GM19463 (cell line): Measurements from ENCODE around the gene BIN1.
"Not testable (repeated sequence)": the region's sequence is repeated elsewhere in the genome, so short reads cannot be mapped to it uniquely, and the experiment has no call there.

ENCODE experiments used
- ATAC-seq: cut with Tn5 transposase; IDR thresholded peaks from one replicate; pipeline ENCODE4 v1.9.1; 2021; ENCODE audit warnings: mild to moderate bottlenecking, moderate library complexity; ENCODE audit not compliant: unreplicated experiment

The BIN1 gene

DNA sequence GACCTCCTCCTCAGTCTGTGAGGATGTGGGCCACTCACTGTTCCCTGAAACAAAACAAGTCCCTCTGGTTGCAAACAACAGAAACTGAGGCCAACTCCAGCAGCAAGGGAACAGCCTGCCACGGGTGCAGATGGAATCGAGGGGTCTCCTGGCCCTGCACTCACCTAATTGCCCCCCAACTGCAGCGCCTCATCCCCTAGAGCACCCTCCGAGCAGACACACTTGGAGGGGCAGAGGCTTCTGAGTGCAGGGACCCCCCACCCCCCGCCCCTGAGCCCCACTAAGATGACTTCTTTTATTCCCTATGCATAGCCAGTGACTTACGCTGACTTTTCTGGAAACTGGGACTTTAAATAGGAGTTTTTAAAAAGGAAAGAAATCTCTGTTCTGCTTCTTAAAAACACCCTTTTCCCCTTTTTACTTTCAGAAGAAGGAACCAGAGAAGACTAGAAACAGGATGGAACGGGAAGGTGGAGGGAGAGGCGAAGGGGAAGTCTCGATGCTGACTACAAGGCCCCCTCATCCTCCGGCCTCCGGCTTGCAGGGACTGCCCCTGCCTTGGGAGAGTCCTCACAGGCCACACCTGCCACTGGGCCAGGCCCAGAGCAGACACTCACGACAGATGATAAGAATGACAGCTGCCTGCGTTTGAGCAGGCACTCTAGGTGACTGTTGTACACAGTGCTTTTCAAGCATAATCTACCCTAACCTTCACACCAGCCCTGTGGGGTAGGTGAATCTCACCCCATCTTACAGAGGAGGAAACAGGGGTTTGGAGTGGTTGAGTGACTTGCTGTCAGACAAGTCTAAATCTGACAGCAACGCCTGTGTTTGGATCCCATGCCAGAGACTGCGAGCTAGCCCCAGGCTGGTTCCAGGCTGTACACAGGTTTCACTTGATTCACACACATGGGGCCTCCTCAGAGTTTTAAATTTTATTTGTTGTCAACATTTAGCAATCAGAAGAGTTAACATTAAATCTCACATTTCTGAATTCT is 28.2 kb upstream of the BIN1 start:
- peak; percentile 70 for ATAC-seq

DNA sequence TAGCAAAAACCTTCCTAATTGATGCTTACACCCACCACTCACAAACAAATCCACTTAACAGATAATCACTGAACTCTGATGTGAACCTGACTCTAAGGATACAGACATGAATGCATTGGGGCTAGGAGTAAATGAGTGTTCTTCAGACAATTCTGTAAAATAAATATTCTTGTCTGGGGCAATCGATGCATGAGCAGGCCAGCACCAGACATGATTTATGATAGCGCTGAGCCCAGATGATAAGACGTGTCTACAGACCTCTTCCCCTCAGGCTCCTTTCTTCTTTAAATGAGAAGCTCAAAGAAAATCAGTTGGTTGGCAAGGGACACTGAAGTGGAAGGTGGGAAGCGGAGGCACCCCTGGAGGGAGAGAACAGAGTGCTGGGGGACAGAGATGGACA is 27.3 kb upstream of the BIN1 start:
- no peak for ATAC-seq

DNA sequence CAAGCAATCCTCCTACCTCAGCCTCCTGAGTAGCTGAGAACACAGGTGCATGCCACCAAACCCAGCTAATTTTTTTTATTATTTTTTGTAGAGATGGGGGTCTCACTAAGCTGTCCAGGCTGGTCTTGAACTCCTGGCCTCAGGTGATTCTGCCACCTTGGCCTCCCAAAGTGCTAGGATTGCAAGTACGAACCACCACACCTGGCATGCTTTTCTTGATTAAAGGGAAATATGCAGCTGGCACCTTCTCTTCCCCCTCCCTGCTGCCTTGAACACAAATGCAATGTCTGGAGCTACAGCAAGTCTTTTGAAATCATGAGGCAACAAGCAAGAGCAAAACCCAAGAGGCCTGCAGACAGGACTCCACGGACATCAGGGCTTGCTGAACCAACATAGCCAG is 26.8 kb upstream of the BIN1 start:
- ATAC-seq, result no peak

DNA sequence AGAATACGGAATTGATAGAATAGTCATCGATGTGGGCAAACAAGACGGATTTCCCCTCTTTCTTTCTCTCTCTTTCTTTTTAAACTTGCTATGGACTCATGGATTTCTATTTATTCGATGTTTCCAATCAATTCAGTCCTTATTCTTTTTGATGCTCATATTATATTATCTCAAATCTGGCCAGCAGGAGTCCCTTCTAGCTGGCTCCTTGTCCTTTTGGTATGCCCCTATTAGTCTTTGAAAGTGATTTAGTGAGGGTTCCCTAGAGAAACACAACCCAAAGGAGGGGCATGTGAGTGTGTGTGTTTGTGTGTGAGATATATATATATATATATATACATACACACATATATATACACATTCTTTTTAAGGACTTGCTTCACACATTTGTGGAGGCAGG is 23.5 kb upstream of the BIN1 start:
- no peak for ATAC-seq

DNA sequence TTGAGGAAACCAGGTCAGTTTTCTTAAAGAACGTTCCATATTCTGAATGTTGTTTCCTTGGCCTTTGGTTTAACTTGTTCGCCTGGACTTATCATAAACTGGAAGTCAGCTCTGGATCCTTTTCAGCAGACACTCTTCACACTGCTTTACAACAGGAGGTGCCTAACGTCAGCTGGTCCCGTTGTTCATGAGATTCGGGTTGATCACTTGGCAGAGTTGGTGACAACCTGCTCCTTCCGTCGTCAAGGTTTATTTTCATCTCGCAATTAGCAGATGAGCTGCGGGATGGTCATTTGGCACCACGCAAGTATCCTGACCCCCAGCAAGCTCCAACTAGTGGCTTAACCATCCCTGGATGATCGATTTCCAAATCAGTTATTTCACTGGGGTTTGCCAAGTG is 23.0 kb upstream of the BIN1 start:
- ATAC-seq, result no peak

DNA sequence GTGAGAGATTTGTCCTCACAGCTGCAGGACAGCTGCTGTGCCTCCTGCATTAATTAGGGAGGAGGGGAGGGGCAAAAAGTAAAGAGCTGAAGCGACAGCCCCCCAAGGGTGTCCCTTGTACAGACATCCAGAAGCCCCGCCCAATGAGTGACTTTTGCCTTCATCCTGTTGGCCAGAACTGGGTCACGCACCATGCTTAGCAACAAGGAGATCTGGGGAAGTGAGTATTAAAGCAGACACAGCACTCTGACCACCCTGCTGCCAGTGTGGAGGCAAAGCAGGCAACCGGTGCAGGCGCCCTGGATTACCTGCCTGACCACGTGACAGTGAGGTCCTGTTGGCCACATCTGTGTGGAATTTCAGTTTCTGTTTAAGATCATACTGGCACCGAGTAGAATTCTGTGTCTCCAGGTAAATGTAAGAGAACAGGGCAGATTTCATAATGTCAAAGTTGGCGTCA is 21.5 kb upstream of the BIN1 start:
- peak; percentile 95 for ATAC-seq

DNA sequence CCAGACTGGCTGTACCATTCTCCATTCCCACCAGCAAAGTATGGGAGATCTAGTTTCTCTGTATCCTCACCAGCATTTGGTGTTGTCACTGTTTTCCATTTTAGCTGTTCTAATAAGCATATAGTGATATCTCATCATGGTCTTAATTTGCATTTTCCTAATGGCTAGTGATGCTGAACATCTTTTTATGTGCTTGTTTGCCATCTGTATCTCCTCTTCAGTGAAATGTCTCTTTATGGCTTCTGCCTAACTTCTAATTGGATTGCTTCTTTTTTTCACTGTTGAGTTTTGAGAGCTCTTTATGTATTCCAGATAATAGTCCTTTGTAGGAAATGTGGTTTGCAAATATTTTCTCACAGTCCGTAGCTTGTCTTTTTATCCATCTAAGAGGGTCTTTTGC is 18.9 kb upstream of the BIN1 start:
- ATAC-seq, result no peak

DNA sequence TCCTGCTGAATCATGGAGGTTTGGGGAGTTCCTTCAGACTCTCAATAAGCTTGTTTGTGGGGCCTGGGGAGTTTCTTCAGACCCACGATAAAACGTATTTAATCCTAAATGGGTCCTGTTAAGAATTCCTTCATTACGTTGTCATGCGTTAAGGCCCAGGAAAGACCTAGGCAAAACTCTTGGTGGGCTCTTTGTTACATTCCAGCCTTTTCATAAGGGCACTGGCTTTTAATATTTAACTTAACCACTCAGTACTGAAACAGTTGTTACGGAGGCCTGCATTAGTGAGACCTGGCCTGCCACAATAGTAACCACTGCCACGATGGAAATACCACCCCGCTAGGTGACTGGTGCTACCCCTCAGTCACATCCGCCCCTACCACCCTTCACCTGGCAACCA is 17.5 kb upstream of the BIN1 start:
- no peak for ATAC-seq

DNA sequence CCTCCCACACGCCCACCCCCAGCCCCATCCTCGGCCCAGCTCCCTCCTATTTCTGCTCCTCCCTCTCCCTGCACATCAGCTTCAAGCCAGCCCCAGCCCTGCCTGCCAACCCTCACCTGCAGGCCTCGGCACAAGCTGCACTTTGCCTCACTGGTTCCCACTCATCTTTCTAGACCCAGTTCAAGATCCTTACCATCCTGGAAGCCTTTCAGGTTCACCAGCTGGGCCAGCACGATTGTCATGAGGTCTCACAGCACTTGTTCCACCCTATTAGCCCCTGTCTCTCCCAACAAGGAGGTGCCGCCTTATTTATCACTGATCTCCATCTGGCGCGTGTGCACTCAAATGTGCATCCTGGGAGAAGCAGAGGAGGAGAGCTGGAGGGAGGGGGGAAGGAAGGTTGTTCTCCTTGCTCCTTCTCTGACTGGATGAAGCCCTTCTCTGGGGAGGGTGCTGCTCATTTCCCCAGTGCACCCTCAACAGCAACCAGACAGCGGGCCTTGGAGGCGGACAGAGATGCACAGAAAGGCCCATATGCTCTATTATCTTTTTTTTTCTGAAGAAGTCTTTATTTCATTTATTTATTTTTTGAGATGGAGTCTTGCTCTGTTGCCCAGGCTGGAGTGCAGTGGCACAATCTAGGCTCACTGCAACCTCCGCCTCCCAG is 15.5 kb upstream of the BIN1 start:
- no peak for ATAC-seq

DNA sequence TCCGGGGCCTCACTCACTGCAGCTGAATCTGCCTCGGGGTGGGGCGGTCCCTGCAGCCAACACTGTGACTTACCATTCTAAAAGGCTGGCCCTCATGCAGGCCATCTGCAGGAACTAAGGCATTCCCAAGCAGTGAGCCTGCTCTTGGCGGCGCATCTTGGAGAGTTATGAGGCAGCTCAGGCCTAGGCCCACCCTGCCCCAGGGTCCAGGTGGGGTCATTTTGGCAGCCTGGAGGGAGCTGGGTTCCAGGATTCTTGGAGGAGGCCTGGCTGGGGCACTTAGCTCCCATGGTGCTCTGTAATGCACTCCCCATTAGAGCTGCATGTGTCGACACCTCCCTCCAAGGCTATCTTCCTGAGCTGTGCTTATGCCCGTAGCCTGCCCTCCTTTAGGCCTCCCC is 14.8 kb upstream of the BIN1 start:
- no peak for ATAC-seq

DNA sequence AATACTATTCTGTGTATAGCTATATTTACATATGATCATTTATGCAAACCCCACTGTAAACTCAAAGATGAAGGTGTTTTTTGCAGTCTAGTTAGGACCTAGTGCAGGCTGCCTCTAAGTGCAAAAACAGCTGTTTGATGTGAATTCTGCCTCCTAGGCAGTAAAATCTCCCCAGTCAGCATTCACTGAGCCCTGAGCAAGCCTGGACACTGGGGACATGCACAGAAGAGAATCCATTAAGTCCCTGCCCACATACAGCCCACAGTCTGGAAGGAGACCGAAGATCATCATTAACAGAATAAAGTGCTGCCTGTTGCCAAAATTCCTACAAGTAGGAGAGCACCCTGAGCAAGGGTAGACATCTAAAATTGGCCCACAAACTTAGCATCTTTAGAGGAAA is 14.4 kb upstream of the BIN1 start:
- ATAC-seq, result no peak

DNA sequence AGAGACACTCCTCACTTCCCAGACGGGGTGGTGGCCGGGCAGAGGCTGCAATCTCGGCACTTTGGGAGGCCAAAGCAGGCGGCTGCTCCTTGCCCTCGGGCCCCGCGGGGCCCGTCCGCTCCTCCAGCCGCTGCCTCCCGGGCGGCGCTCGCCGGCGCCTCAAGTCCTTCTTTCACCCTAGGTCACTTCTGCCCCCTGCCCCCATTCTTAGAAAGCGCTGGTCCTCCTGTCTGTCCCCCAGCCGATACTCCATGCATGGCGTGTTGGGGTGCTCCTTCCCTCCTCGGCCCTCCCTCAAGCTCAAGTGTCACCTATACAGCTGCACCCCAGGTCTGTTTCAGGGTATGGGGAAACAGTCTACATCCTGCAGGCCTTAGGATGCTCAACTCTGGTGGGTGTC is 13.5 kb upstream of the BIN1 start:
- not testable (repeated sequence) for ATAC-seq

DNA sequence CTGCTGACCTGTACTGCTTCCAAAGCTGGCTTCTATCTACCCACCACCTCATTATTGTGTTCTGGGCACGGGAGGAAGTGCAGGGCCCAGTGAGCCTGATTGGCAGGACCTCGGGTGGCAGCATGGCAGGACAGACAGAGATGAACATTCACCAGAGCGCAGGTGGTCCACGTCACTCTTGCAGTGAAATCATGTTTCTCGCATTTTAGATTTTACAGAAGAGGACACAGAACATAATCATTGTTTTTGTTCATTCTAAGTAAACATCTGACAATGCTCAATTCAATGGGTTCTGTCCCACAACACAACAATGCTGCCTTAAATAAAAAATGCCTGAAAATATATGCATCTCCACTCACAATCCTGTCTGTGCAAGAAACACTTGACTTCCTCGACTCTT is 11.5 kb upstream of the BIN1 start:
- no peak for ATAC-seq

DNA sequence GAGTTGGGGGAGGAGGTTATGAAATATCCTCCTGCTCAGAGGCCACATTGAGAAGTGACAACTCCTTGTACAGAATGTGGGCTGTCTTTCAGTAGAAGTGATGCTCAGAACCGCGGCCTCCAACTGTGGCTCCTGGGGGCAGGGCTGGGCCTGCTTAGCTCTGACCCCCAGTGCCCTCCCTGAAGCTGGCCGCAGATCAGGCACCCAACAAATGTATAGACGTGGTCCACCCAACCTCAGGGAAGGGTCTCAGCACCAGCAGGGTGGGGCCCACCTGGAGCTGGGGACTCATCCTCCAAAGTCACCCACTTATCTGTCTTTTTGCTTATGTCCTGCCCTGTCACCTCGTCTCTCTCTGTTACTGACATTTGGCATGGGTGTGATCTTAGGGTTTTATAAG is 11.1 kb upstream of the BIN1 start:
- no peak for ATAC-seq

DNA sequence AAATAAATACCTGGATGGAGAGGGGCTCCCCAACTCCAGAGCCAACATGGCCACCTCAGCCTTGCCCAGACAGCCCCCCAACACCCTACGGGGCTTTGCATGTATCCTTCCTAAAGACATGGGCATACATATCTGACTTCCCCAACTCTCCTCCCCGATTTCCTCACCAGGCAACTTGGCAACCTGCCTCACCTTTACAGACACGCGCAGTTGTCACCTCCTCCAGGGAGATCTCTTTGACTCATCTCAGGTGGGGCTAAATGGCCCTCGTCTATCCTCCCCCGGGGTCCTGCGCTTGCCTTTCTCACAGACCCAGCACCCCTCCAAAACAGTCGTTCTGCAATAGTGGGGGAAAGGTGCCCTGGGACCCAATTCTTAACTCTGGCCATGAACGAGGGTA is 10.6 kb upstream of the BIN1 start:
- ATAC-seq, result no peak

DNA sequence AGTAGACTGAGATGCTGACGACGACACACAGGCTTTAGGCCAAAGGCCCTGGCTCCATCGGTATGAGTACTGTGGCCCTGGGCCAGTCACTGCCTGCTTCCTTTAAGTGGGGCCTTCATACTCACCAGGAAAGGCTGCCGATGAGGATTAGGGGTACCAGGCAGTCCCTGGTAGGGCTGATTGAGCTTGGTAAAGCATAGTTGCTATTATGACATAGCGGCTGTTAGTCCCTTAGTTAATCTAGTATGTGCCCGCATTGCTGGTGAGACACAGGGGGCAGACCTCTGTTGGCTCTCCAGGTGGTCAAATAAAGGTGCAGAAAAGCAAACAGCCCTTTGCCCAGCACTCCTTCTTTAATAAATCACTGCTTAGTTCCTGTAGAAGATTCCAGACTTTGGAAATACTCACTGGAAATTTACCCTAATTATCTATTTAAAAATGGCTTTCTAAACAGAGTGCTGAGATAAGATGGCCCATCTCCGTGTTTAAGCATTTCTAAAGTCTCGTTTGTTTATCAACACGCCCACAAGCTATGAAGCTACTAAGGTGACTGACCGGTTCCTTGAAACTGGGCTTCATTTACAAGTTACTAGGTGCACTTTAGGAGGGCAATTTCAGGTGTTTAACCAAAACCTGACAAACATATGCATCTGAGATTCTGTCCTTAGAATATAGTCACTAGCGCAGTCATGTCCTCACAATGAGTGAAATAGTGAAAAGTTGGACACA is 8.7 kb upstream of the BIN1 start:
- no peak for ATAC-seq

DNA sequence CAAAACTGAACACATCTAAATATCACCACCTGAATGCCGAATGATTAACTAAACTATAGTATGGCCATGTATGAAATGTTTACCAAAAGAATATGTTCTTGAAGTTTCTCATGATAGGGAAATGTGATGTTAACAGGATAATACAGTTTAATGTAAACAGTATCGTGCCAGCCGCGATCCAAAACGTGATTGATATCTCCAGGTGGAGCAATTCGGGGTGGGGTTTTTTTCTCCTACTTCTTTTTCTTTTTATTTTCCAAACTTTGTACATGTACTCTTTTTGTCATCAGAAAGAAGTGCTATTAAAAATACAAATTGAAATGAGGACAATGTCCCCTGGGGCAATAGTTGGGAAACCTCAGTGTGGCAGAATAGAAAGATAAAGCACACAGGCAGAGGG is 4.0 kb upstream of the BIN1 start:
- ATAC-seq, result no peak

DNA sequence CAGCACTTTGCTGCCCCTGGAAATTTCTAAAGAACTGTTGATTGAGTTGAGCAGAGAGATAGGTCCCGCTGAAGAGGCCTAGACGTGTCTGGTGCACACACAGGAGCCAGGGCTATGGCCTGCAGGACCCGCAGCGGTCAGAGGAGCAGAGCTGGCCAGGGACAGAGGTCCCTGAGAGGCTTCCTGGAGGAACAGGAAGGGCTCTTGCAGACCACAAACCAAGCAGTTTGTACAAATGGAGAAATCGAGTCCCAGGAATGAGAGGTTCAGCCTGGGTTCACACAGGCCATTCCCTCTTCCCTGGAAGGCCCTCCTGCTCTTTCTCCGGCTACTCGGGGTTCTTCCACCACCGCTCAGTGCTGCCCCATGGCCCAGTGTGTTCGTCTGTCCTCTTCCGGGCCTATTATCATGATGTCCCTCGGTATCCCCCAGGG is 1.2 kb upstream of the BIN1 start:
- no peak for ATAC-seq

DNA sequence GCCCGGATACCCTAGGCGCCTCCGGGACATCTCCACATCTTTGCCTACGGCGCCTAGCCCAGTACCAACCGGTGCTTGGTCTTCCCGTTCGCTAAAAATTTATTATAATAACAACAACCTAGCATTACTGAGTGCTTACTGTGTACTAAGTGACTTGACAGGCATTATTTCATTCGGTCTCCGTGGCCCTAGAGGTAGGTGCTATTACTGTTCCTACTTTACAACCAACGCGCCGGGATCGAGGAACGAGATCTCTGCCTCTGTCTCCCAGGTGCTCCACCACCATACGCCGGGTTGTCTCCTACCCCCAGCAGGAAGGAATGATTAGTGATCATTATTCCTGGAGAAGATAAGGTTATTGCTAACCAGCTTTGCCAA is 657 bp upstream of the BIN1 start:
- peak; percentile 7 for ATAC-seq

DNA sequence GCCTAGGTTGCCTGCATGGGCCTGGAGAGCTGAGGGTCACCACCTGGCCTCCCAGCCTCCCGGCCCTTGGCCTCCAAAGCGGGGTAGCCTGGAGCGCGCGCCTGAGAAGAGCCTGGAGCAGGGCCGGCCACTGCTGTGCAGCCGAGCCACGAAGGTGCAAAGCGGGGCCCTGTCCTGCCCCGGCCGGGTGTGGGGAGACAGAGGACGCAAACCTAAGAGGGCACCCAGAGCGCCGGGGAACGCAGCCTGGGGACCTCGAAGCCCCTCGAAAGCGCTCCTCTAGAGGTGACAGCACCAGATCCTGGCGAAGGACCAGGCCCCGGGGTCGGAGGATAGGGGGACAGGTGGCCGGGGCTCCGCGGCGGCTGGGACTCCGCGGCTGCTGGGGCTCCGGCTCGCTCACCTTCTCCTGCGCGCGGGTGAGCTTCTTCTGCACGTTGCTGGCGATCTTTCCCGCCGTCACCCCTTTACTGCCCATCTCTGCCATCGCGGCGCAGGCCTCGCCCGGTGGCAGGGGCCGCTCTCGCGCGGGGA is 430 bp downstream of the BIN1 start:
- ATAC-seq, result peak; percentile 15
